ENCODE measurements around the gene ATP7B. TPM values are rescaled to one million over a fixed set of nuclear protein-coding genes. Genes with fewer than 3 reads are reported as not detected.

ATP7B gene
- total RNA-seq, 6 experiments from 2014 or later, result 0.81 to 4.8 (median 1.1) TPM

DNA sequence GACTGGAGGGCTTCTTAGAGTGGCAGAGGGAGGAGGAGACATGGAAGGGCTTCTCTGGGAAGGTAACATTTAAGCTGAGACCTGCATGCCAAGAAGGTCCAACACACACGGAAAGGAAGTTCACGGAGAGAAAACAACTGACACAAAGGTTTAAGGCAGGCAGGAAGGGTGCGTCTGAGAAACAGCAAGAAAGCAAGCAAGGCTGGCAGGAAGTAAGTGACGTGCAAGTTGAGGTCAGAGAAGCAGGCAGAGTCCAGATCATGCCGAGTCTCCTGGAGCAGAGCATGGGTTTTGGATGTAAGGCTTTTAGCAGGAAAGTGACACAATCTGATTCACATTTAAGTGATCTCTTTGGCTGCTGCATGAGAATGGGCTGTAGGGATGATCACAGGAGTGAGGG, 60.5 kb downstream of the ATP7B start:
- no peaks in the 10 kb centered on the region for H3K9me3 Mint-ChIP-seq
- H3K27me3 Mint-ChIP-seq (ENCODE audit: insufficient read depth), result peaks cover 14% of the 10 kb centered on the region
- no peak overlapping the region for H3K27ac Mint-ChIP-seq
- H3K4me3 Mint-ChIP-seq, result no peak overlapping the region
- no peaks in the 10 kb centered on the region for H3K36me3 Mint-ChIP-seq (ENCODE audit: low read depth)
- H3K4me1 Mint-ChIP-seq (ENCODE audit: low read depth), result no peaks in the 10 kb centered on the region
- no peak for DNase-seq
- TF ChIP-seq, protein P1, sequence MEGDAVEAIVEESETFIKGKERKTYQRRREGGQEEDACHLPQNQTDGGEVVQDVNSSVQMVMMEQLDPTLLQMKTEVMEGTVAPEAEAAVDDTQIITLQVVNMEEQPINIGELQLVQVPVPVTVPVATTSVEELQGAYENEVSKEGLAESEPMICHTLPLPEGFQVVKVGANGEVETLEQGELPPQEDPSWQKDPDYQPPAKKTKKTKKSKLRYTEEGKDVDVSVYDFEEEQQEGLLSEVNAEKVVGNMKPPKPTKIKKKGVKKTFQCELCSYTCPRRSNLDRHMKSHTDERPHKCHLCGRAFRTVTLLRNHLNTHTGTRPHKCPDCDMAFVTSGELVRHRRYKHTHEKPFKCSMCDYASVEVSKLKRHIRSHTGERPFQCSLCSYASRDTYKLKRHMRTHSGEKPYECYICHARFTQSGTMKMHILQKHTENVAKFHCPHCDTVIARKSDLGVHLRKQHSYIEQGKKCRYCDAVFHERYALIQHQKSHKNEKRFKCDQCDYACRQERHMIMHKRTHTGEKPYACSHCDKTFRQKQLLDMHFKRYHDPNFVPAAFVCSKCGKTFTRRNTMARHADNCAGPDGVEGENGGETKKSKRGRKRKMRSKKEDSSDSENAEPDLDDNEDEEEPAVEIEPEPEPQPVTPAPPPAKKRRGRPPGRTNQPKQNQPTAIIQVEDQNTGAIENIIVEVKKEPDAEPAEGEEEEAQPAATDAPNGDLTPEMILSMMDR (IDR thresholded peaks at IDR 0.05), result no peak

DNA sequence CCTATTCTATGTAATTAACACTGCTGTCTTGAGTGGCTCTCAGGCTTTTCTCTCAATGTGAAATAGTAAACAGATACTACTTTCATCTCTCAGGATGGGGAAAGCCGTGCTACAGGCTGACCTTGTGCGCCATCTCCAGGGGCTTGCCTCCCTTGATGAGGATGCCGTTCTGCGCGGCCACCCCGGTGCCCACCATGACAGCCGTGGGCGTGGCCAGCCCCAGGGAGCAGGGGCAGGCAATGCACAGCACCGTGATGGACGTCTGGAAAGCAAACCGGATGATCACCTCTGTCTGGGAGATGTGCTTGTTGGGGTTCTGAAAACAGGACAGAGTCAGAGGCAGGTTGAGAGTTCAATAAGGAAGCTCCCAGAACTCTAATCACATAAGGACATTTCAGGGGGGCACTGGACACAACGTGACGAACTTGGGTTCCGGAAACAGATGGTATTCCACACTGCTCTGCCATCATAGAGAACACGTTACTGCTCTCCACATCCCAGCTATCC, 65.0 kb downstream of the ATP7B start:
- H3K27ac Mint-ChIP-seq, result no peak overlapping the region
- H3K36me3 Mint-ChIP-seq (ENCODE audit: low read depth), result no peaks in the 10 kb centered on the region
- peaks cover 27% of the 10 kb centered on the region for H3K27me3 Mint-ChIP-seq (ENCODE audit: insufficient read depth)
- H3K4me1 Mint-ChIP-seq (ENCODE audit: low read depth), result no peaks in the 10 kb centered on the region
- no peak overlapping the region for H3K4me3 Mint-ChIP-seq
- TF ChIP-seq, protein P1 (IDR thresholded peaks at IDR 0.05), result no peak
- DNase-seq, result no peak
- H3K9me3 Mint-ChIP-seq, result no peaks in the 10 kb centered on the region

- Mint-ChIP-seq H3K4me3 (no peak overlapping the region), H3K27me3 (ENCODE audit: insufficient read depth) (peaks cover 27% of the 10 kb centered on the region), H3K4me1 (ENCODE audit: low read depth) (no peaks in the 10 kb centered on the region), H3K36me3 (ENCODE audit: low read depth) (no peaks in the 10 kb centered on the region), H3K27ac (no peak overlapping the region), H3K9me3 (no peaks in the 10 kb centered on the region)
- TF ChIP-seq, protein P1 (IDR thresholded peaks at IDR 0.05), result no peak
- DNase-seq, result no peak
Observed at GRCh38 chr13:51945149-51945548, 66.1 kb downstream of the ATP7B start.

GRCh38 chr13:51944428-51944827, 66.8 kb downstream of the ATP7B start:
- no peaks in the 10 kb centered on the region for H3K36me3 Mint-ChIP-seq (ENCODE audit: low read depth)
- TF ChIP-seq, protein P1 (IDR thresholded peaks at IDR 0.05), result no peak
- peaks cover 28% of the 10 kb centered on the region for H3K27me3 Mint-ChIP-seq (ENCODE audit: insufficient read depth)
- no peak for DNase-seq
- H3K9me3 Mint-ChIP-seq, result no peaks in the 10 kb centered on the region
- no peaks in the 10 kb centered on the region for H3K4me1 Mint-ChIP-seq (ENCODE audit: low read depth)
- no peak overlapping the region for H3K27ac Mint-ChIP-seq
- no peak overlapping the region for H3K4me3 Mint-ChIP-seq

GRCh38 chr13:51943721-51944120, 67.5 kb downstream of the ATP7B start:
- no peak for DNase-seq
- no peak overlapping the region for H3K4me3 Mint-ChIP-seq
- H3K27me3 Mint-ChIP-seq (ENCODE audit: insufficient read depth), result peaks cover 27% of the 10 kb centered on the region
- no peaks in the 10 kb centered on the region for H3K36me3 Mint-ChIP-seq (ENCODE audit: low read depth)
- no peaks in the 10 kb centered on the region for H3K9me3 Mint-ChIP-seq
- TF ChIP-seq, protein P1 (IDR thresholded peaks at IDR 0.05), result no peak
- no peak overlapping the region for H3K27ac Mint-ChIP-seq
- H3K4me1 Mint-ChIP-seq (ENCODE audit: low read depth), result no peaks in the 10 kb centered on the region

DNA sequence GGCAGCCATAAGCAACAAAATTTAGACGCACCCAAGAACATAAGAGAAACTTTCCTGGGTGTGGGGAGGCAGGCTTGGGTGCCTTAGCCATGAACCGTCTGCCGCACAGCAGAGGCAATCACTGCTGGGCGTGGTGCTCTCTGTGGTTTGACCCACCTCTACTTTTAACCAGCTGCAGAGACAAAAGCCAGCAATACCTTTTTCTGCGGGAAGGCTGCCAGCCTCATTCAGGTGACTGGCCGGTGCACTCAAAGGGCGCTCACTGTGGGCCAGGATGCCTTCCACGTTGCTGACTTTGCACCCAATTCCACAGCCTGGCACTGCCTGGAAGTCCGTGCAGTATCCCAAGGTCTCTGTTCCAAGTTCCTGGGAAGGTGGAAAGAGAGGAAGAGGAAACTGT, 69.1 kb downstream of the ATP7B start:
- Mint-ChIP-seq H3K27ac (no peak overlapping the region), H3K36me3 (ENCODE audit: low read depth) (no peaks in the 10 kb centered on the region), H3K27me3 (ENCODE audit: insufficient read depth) (peaks cover 34% of the 10 kb centered on the region), H3K4me3 (no peak overlapping the region), H3K4me1 (ENCODE audit: low read depth) (no peaks in the 10 kb centered on the region), H3K9me3 (no peaks in the 10 kb centered on the region)
- no peak for DNase-seq
- TF ChIP-seq, protein P1 (IDR thresholded peaks at IDR 0.05), result no peak

Data from HFFc6 (cell line).